ENCODE measurements around the gene ENO2. TPM values are rescaled to one million over a fixed set of nuclear protein-coding genes. Genes with fewer than 3 reads are reported as not detected.

The ENO2 gene
- total RNA-seq, 1 experiment from 2014 or later, result 33.5 TPM

GRCh38 chr12:6967651-6968100 lies 53.3 kb downstream of the ENO2 start:
- ATAC-seq (no peak), DNase-seq (ENCODE audit: low read depth, low spot score) (no peak)
- ChIA-PET CTCF (no interaction called here), POLR2A (interaction anchor here (0.6 kb wide), 1 partner anchor 18 kb away, joined by 4 read pairs; no protein-coding TSS in a partner anchor)
- intact Hi-C loops (cut with micrococcal nuclease; ENCODE audit: unreplicated experiment), result no loop called here
- Histone ChIP-seq H3K36me3 (ENCODE audit: control insufficient read depth, insufficient read depth, low read length) (peaks cover 16% of the 10 kb centered on the region), H3K4me3 (ENCODE audit: low read depth in 2 of 2, low read length in 2 of 2) (no peak overlapping the region), H3K27me3 (ENCODE audit: control insufficient read depth, insufficient read depth, low read length) (no peaks in the 10 kb centered on the region), H3K27ac (ENCODE audit: low read length) (peak overlapping the region; percentile 44; the same call in 1 of the 2 replicates), H3K4me1 (ENCODE audit: control insufficient read depth, insufficient read depth, low read length) (peaks cover 20% of the 10 kb centered on the region), H3K9me3 (ENCODE audit: control insufficient read depth, insufficient read depth, low read depth, low read length) (no peaks in the 10 kb centered on the region)
- no peak for TF ChIP-seq CTCF (IDR thresholded peaks at IDR 0.05)
- no peak for TF ChIP-seq REST (IDR thresholded peaks at IDR 0.05; ENCODE audit: insufficient read depth in 1 of 2, low read depth in 2 of 2, low read length in 1 of 2)
- TF ChIP-seq SIN3A (IDR thresholded peaks at IDR 0.05; ENCODE audit: borderline replicate concordance, insufficient read depth, low read depth, low read length), result no peak
- no peak for TF ChIP-seq POLR2AphosphoS5 (IDR thresholded peaks at IDR 0.05; ENCODE audit: low read depth, low read length)
- in situ Hi-C loops (cut with HindIII; ENCODE audit: low pct_unique_long_range_greater_than_20kb, low sequenced_read_pairs), result no loop called here
- no TSS peak for BruUV-seq (replicated peaks)

GRCh38 chr12:6968426-6968825 lies 54.0 kb downstream of the ENO2 start:
- peak overlapping the region; percentile 91 for H3K27ac ChIP-seq (ENCODE audit: low read length)
- DNase-seq (ENCODE audit: low read depth, low spot score) (no peak), ATAC-seq (no peak)
- TF ChIP-seq CTCF (IDR thresholded peaks at IDR 0.05) (no peak), SIN3A (IDR thresholded peaks at IDR 0.05; ENCODE audit: borderline replicate concordance, insufficient read depth, low read depth, low read length) (no peak), REST (IDR thresholded peaks at IDR 0.05; ENCODE audit: insufficient read depth in 1 of 2, low read depth in 2 of 2, low read length in 1 of 2) (no peak), TCF7L2 (IDR thresholded peaks at IDR 0.05; ENCODE audit: low read depth, low read length) (no peak), POLR2AphosphoS5 (IDR thresholded peaks at IDR 0.05; ENCODE audit: low read depth, low read length) (no peak)
- no TSS peak for BruUV-seq (replicated peaks)
- ChIA-PET POLR2A (interaction anchor here (0.5 kb wide), 1 partner anchor 60 kb away, joined by 7 read pairs; no protein-coding TSS in a partner anchor), CTCF (no interaction called here)
- H3K27me3 ChIP-seq (ENCODE audit: control insufficient read depth, insufficient read depth, low read length), result no peaks in the 10 kb centered on the region
- in situ Hi-C loops (cut with HindIII; ENCODE audit: low pct_unique_long_range_greater_than_20kb, low sequenced_read_pairs), result no loop called here
- H3K9me3 ChIP-seq (ENCODE audit: control insufficient read depth, insufficient read depth, low read depth, low read length), result no peaks in the 10 kb centered on the region
- peaks cover 16% of the 10 kb centered on the region for H3K36me3 ChIP-seq (ENCODE audit: control insufficient read depth, insufficient read depth, low read length)
- H3K4me1 ChIP-seq (ENCODE audit: control insufficient read depth, insufficient read depth, low read length), result peaks cover 23% of the 10 kb centered on the region
- intact Hi-C loops (cut with micrococcal nuclease; ENCODE audit: unreplicated experiment), result no loop called here
- peak overlapping the region in 1 of 2 experiments; percentile 71; a peak in 2 of 4 replicates for H3K4me3 ChIP-seq (ENCODE audit: low read depth in 2 of 2, low read length in 2 of 2)
